ENCODE results near the gene TIAM2.
"Not testable (repeated sequence)": the region's sequence is repeated elsewhere in the genome, so short reads cannot be mapped to it uniquely, and the experiment has no call there.

The TIAM2 gene

GRCh38 chr6:155173488-155173887, 178.4 kb downstream of the TIAM2 start:
- DNase-seq = no peak

GRCh38 chr6:155174576-155175211, 179.6 kb downstream of the TIAM2 start:
- peak; percentile 81 for DNase-seq

- DNase-seq = peak; percentile 56
Observed at GRCh38 chr6:155177363-155177961, 182.3 kb downstream of the TIAM2 start.

- DNase-seq = no peak
Observed at GRCh38 chr6:155181498-155181897, 186.4 kb downstream of the TIAM2 start.

- no peak for DNase-seq
Observed at GRCh38 chr6:155182103-155182502, 187.0 kb downstream of the TIAM2 start.

GRCh38 chr6:155183095-155183494, 188.0 kb downstream of the TIAM2 start:
- DNase-seq = no peak

GRCh38 chr6:155185041-155185440, 189.9 kb downstream of the TIAM2 start:
- not testable (repeated sequence) for DNase-seq

GRCh38 chr6:155185544-155185943, 190.4 kb downstream of the TIAM2 start:
- DNase-seq = peak; percentile 13

- DNase-seq = no peak
Observed at GRCh38 chr6:155186052-155186658, 191.0 kb downstream of the TIAM2 start.

GRCh38 chr6:155187106-155187505, 192.0 kb downstream of the TIAM2 start:
- no peak for DNase-seq

GRCh38 chr6:155187994-155188706, 193.0 kb downstream of the TIAM2 start:
- no peak for DNase-seq

- DNase-seq = peak; percentile 68
Observed at GRCh38 chr6:155188707-155189496, 193.8 kb downstream of the TIAM2 start.

GRCh38 chr6:155190677-155191076, 195.6 kb downstream of the TIAM2 start:
- DNase-seq = no peak

- no peak for DNase-seq
Observed at GRCh38 chr6:155193526-155193925, 198.4 kb downstream of the TIAM2 start.

- DNase-seq = no peak
Observed at GRCh38 chr6:155194399-155194798, 199.3 kb downstream of the TIAM2 start.

GRCh38 chr6:155195903-155196302, 200.8 kb downstream of the TIAM2 start:
- no peak for DNase-seq

- no peak for DNase-seq
Observed at GRCh38 chr6:155196911-155197310, 201.8 kb downstream of the TIAM2 start.

- DNase-seq = no peak
Observed at GRCh38 chr6:155197932-155198331, 202.8 kb downstream of the TIAM2 start.

GRCh38 chr6:155200012-155200411, 204.9 kb downstream of the TIAM2 start:
- no peak for DNase-seq

- peak; percentile 92 for DNase-seq
Observed at GRCh38 chr6:155201461-155202226, 206.5 kb downstream of the TIAM2 start.

- DNase-seq = no peak
Observed at GRCh38 chr6:155207223-155207622, 212.1 kb downstream of the TIAM2 start.

- no peak for DNase-seq
Observed at GRCh38 chr6:155212106-155212505, 217.0 kb downstream of the TIAM2 start.
